Right lobe of liver (tissue), 4 donors: ENCODE measurements around the gene APBB1.

ENCODE experiments used
- POLR2A ChIP-seq: fragments of 450-650 bp; IDR thresholded peaks from one replicate; pipeline ENCODE4 v1.6.1; 2017; ENCODE audit warnings: antibody characterized with exemption, mild to moderate bottlenecking
- TF ChIP-seq, protein P1 (sequence below), 4 donors: fragments of 200-600 bp in 3 of 4; fragments of 450-650 bp in 1 of 4; IDR thresholded peaks; one replicate each; pipeline versions ENCODE4 v1.5.1 to v1.8.0; 2016 to 2022; ENCODE audit warnings: antibody characterized with exemption in 4 of 4, mild to moderate bottlenecking in 2 of 4
- donor health status: DM: no; HTN: no; CAD: no.
- donor health status: DM: no; HTN: no; CAD: no.
- donor health status: DM: no; HTN: yes; CAD: no.

DNA sequence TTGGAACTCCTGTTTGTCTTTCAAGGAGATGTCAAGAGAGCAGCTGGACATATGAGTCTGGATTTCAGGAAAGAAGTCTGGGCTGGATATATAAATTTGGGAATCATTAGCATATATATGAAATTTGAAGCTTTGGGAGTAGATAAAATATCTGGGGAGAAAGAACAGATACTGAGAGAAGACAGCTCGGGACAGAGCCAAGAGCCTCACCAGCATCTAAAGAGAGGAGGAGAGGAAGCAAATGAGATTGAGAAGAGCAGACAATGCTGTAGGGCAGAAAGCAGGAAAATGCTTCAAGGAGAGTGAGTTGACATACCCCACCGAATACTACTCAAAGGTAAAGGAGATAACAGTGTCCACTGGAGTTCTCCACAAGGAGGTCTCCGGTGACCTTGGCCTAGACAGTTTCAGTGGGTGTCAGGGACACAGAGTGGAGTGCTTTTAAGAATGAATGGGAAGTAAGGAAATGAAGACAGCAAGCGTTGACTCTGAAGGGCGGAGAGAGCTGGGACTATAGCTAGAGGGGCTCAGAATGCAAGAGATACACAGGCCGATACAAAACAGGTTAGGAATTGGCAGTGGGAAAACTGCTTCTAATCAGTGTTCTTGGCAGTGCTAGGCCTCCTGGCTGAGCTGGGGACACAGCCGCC lies 862 bp downstream of the APBB1 start:
- no peak for TF ChIP-seq POLR2A
- TF ChIP-seq, protein P1, sequence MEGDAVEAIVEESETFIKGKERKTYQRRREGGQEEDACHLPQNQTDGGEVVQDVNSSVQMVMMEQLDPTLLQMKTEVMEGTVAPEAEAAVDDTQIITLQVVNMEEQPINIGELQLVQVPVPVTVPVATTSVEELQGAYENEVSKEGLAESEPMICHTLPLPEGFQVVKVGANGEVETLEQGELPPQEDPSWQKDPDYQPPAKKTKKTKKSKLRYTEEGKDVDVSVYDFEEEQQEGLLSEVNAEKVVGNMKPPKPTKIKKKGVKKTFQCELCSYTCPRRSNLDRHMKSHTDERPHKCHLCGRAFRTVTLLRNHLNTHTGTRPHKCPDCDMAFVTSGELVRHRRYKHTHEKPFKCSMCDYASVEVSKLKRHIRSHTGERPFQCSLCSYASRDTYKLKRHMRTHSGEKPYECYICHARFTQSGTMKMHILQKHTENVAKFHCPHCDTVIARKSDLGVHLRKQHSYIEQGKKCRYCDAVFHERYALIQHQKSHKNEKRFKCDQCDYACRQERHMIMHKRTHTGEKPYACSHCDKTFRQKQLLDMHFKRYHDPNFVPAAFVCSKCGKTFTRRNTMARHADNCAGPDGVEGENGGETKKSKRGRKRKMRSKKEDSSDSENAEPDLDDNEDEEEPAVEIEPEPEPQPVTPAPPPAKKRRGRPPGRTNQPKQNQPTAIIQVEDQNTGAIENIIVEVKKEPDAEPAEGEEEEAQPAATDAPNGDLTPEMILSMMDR (IDR thresholded peaks at IDR 0.05), result no peak
